NCI-H1694 (cell line): ENCODE results near the gene FAM210B.
A peak's percentile ranks its signal among the peaks of the same experiment; 100 is the strongest.
"Not testable (repeated sequence)": the region's sequence is repeated elsewhere in the genome, so short reads cannot be mapped to it uniquely, and the experiment has no call there.

Experiments used
- DNase-seq: peaks from one replicate; lab custom pipeline; 2025; lab: John Stamatoyannopoulos, UW

Gene FAM210B, protein sequence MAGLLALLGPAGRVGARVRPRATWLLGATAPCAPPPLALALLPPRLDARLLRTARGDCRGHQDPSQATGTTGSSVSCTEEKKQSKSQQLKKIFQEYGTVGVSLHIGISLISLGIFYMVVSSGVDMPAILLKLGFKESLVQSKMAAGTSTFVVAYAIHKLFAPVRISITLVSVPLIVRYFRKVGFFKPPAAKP

DNA sequence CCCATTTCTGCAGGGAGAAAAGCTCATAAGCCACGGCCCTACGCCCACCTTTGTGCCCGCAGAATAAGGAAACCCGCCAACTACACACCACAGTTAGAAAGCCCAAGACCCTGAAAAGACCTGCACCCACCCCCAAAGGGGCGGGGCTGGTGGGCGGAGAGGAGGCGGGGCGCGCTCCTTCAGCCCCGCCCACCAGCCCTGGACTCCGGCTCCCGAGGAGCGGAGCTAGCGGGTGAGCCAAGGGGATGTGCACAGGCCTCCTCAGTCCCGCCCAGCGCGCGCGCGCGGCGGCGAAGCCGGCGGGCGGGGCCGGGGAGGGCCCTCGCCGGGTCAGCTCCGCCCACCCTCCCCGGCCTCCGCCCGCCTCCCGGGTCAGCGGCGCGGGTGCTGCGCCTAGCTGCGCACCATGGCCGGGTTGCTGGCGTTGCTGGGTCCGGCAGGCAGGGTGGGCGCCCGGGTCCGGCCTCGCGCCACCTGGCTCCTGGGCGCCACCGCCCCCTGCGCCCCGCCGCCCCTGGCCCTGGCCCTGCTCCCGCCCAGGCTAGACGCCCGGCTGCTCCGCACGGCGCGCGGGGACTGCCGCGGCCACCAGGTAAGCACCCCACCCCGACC lies at the start of gene FAM210B:
Gene FAM210B (plus strand): TSS at position 375 of the 612 bp plus-strand sequence. CDS start 32 bp downstream, at position 407.
- DNase-seq: peak; percentile 35

DNA sequence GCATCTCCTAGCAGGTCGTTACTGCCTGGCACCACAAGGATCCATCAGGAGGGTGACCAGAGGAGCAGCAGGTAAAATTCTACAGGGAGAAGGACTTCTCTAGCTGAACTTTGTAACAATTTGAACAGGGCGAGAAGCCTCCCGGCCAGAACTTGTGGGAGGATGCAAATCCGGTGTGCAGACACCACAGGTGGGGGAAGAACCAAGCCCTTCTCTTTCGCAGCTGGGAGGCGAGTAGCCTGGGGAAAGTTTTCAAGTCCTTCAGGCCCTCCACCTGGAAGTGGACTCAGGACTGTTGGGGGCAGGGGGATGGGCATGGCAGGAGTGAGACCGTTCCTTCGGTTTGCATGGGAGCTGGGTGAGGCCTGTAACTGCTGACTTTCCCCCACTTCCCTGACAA lies 42.7 kb upstream of the FAM210B start:
- no peak for DNase-seq

DNA sequence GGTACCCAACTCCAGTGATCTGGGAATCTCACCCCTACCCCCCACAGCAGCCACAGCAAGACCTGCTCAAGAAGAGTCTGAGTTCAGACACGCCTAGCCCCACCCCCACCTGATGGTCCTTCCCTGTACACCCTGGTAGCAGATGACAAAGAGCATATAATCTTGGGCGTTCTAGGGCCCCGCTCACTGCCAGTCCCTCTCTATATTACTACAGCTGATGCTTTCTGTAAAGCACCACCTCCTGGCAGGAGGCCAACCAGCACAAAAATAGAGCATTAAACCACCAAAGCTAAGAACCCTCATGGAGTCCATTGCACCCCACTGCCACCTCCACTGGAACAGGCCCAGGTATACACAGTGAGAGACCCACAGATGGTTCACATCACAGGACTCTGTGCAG lies 42.3 kb upstream of the FAM210B start:
- no peak for DNase-seq

DNA sequence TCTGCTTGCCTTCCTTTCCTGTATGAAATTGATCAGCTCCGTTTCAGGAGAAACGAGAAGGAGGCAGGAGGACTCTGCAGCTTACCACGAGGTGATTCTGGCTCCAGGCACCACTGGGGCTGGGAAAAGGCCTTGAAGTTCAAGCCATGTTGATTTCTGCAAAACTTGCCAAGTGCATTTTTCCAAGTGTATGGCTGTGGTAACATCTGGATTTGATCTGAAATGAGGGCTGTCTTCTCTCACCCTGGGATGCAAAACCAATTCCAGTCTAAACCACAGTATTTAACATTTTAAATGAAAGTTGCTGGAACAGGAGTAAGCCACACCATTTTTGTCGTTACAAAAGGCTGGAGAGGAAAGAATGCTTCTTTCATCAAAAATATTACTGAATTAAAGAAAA lies 36.1 kb upstream of the FAM210B start:
- no peak for DNase-seq

DNA sequence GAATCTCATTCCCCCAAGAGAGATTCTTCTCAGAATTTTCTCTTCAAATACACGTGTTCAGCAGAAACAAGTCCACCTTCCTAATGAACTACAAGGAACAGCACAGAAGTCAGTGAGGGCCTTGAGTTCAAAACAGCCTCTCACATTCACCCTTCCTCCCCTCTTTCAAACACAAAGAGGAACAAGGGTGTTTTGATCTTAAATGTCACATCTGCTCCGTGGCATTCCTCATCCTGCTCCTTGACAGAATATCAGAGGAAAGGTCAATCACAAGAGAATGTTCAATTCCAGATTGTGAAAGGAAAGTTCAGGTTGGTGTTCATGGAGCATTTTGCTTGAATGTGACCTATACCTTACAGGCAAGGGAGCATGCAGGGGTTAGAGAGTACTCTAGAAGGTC lies 35.6 kb upstream of the FAM210B start:
- no peak for DNase-seq

DNA sequence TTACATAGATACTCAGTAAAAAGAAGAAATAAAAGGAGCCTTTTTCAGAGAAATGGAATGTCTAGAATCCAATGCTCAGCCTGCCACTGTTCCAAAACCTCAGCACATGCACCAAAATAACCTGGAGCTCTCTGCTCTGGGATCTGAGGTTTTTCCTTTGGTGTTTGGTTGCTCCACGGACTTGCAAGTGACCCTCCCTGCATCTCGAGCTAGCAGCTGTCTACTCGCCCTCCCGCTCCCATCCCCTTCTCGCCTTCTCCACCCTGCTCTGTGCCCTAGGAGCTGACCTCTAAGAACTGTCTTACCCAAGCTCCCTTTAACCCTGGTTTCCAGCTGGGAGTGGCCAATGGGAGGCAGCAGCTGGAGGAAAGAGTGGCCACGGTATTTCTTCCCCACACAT lies 35.1 kb upstream of the FAM210B start:
- no peak for DNase-seq

DNA sequence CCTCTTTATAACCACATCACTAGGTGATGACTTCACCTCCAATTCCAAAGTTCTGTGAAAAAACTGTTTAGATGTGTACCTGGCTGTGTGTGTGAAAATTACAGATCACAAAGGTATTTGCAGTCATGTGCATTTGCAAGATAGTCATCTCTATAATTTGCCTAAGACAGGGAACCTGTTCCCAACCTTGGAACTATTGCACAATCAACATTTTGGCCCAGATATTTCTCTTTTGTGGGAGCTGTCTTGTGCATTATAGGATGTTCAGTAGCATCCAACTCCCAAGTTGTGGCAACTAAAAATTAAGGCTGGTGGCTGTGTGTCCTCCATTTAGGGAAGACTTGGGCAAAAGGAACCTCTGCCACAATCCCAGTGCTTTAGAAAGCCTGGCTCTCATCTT lies 34.0 kb upstream of the FAM210B start:
- DNase-seq: no peak

DNA sequence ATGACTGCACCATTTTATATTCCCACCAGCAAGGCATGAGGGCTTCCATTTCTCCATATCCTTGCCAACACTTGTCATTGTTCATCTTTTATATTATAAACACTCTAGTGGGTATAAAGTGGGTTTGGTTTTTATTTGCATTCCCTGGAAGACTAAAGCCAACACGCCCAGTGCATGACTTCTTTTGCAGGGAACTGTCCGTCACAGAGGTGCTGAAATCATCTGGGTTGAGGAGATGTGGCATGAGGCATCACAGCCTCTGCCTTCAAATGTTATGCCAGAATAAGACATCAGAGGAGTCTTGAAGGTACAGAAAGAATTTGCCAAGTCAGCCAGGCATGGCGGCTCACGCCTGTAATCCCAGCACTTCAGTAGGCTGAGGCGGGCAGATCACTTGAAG lies 29.9 kb upstream of the FAM210B start:
- no peak for DNase-seq

DNA sequence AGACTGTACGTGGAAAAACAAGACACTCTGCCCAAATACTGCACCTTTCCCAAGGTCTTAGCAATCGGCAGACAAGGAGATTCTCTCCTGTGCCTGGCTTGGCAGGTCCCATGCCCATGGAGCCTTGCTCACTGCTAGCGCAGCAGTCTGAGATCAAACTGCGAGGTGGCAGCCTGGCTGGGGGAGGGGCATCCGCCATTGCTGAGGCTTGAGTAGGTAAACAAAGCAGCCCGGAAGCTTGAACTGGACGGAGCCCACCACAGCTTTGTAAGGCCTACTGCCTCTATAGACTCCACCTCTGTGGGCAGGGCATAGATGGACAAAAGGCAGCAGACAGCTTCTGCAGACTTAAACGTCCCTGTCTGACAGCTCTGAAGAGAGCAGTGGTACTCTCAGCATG lies 22.1 kb upstream of the FAM210B start:
- not testable (repeated sequence) for DNase-seq

DNA sequence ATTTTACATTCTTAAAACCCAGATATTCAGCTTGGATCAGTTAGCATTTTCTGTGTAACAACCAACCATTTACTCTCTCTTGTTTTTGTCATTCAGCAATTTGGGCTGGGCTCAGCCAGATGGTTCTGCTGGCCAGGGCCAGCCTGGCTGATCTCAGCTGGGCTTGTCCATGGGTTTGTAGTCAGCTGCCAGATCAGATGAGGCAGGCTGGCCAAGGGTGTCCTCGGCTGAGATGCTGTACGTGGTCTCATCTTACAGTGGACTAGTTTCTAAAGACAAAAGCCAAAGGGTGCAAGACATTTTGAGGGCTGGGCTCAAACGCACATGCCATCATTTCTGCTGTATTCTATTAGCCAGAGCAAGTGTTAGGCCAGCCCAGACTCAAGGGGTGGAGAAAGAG lies 16.0 kb upstream of the FAM210B start:
- DNase-seq: no peak

DNA sequence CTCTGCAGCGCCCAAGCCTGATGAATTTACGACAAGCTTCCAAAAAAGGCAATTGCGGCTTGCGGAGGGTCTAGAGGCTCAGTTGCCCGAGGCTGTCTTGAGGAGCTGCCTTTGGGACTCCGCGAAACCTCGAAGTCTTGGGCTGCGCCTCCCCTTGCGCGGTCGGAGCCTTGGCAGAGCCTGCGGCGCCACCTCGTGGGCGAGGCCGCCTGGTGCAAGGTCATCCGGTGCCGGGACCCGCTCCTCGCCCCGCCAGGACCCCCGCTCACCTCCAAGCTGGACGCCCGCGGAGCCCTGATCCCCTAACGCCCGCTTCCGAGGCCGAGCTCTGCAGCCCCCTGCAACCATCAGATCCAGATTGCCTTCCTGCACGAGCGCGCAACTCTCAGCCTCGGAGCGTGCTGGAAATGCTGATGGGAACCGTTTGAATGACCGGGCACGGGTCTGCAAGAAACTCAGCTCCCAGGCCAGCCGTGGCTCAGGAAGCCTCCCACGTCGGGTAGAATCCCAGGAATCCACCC lies 14.9 kb upstream of the FAM210B start:
- no peak for DNase-seq

DNA sequence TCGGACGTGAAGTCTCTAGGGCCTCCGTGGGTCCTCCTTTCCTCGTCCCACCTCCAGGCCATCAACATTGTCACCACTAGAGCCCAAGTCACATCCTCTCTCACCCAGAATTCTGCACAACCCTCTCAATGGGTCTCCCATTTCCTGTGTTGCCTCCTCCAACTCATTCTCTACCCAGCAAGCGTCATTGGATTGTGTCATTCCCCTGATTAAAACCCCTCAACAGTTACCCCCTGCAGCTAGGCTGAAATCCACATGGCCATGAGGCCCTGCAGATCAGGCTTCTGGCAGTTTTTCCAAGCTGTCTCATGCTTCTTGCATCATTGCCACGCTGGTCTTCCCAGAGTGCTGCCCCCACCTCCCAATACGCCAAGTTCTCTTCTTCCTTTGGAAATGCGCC lies 12.9 kb upstream of the FAM210B start:
- DNase-seq: no peak

DNA sequence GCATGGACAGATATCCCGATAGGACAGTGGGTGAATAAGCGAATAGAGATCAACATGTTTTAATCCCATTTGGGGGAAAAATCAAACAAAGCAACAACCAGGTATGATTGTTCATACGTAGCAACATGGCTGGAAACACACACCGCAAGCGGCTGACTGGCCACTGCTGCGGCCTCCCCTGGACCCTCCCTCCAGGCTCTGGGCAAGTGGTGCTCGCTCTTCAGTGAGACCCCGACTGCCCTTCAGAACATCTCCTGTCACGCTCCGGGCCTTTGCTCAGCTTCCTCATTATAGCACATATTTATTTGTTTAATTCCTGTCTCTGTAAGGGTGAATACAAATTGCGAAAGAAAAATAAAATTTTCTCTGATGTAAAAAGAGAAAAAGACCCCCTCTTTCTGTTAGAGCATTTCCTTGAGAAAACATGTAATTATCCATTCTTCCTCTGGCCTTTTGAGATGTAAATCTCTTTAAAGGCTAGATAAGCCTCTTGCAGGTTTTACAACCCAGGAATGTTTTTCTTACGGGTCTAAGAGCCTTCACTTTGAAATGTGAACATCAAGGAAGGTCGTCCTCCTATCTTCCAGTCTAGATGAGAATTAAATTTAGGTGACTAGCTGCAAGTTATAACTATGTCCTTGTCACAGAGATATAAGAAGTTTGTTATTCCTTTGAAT lies 11.0 kb upstream of the FAM210B start:
- no peak for DNase-seq

DNA sequence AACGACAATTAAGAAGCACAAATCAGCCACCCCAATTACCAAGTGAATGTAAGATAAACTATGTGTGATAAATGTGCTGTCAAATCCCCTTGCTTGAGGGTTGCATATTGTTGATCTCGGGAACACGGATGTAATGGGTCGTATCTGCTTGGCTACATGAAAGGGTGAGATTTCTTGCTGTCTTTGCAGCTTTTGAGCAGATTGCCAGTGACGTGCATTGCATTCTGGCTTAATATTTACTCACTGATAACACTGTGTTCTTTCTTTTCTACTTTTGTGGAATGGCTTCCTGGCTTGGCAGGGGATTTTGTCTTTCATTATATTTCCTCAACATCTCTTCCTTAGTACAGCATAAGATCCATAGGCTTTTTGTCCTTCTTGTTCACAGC lies 10.5 kb upstream of the FAM210B start:
- DNase-seq: no peak

DNA sequence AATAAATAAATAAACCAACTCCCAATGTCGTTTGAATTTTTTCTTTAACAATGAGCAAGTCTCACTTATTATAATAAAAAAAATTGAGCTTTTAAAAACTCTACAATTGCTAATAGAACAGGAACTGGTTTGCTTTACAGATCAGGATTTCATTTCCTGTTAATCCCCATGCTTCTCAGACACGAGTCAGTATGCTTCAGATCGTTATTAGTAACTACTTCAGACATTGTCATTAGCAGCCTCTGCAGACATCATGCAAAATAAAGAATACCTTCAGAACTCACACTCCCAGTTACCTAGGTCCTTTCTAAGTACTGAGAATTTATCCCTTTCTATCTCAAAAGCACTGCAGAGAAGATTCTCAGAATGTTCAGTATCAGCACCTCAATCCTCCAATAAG lies 10.0 kb upstream of the FAM210B start:
- DNase-seq: no peak

DNA sequence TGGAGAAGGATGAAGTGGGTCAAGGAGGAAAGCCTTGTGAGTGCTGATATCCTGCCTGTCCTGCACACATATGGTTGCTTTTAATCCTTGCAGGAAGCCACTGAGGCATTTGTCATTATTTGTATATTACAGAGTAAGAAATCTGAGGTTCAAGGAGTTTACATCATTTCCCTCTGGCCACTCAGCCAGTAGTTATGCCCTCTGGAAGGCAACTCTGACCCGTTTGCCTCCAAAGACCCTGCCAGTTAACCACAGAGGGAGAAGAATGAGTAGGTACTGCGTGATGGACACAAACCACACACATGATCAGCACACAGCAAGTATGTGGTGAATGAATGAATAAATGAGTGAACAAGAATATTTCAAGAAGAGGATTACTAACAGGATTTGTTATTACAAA lies 7.9 kb upstream of the FAM210B start:
- no peak for DNase-seq

DNA sequence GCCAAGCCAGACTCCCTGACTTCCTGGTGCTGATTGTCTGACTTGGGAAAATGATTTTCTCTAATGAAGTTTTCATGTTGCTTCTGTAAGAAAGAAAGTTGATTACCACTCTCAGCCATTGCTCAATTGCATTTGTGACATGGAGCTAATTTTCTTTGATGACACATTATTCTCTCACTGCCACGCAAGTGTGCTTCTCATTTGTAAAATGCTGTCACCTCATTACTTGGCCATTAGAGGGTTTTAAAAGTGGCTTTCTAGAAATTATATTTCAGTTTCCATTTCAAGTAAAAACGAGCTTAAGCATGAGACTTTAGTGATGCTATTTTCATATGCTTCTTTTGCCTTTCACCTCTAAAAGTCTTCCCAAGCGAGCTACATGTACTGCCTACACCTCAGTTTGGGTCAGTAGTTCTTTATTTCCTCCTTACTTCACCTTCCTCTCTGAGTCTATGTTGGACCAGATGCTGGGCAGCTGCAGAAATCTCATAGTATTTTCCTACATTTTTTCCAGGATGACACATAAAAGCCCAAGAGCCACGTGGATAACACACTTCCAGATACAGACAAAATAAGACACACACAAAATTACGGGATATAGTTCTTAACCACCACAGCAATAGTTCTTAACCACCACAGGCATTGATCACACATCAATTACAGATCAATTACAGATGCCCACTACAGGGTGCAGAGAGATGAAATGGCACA lies 6.3 kb upstream of the FAM210B start:
- DNase-seq: no peak

DNA sequence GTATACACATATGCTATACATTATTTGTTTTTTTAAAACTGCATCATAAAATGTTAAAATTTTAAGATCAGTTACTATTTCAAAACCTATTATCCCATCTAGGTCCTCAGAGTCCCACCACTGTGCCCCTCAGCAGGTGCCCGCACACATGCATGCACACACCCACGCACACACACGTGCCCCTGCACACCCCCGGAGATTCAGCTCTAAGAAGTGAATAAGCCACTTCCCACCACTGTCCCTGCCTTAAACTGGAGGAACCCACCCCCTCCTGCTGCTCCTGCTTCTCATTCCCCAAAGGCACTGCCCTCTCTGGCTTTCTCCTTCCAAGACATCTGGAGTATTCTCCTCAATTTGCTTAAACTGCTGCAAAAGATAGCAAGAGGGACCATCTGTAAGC lies 5.4 kb upstream of the FAM210B start:
- no peak for DNase-seq

DNA sequence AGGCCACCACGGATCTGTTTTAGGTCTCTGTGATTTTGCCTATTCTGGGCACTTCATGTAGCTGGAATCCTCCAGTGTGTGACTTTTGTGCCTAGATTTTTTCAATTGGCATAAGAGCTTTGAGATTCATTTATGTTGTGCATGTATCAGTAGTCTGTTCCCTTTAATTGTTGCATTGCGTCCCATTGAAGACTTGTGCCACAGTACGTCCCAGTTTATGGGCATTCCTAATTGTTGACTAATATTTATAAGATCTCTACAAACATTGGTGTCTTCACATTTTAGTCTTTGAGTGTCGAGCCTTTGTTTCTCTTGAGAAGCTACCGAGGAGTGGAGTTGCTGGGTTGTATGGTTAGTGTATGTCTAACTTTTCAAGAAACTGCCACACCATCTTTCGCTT lies 704 bp upstream of the FAM210B start:
- DNase-seq: no peak

DNA sequence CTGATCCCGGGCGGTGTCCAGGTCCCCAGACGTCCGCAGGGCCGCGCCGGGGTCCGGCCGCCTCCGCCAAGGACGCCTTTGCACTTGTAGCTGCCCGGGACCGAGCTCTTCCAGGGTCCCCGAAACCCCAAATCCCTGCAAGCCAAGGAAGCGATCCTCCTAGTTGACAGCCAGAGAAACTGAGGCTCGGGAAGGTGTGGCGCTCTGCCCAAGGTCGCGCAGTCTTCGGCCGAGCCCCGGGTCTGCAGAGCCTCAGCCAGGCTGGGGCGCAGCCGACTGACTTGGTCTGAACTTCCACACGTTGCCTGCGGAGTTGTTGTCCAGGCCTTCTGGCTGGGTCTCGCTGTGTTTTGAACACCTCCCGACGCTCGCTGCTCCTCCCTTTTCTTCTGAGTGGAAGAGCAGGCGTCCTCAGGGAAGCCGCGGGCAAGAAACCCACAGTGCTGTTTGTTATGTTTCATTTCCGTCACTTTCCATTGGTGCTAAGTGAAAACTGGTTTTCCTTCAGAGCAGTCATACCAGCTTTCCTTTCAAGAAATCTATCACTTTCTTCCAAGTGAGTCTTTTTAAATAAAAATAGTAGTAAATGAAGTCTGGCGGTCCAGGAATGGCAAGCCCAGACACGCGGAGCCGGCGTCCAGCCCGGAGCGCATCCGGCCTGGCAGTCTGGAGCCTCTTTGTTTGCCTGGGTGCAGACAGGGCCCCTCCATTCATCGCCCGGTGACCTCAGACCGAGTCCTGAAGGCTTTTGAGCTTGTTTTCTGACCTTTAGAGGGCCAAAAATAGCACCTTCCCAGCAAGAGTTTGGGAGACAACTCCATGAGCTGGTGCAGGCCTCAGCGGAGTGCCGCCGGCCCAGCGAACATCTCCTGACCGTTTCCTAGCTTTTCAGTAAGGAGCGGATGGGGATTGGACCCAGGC lies 698 bp downstream of the FAM210B start:
- DNase-seq: no peak

DNA sequence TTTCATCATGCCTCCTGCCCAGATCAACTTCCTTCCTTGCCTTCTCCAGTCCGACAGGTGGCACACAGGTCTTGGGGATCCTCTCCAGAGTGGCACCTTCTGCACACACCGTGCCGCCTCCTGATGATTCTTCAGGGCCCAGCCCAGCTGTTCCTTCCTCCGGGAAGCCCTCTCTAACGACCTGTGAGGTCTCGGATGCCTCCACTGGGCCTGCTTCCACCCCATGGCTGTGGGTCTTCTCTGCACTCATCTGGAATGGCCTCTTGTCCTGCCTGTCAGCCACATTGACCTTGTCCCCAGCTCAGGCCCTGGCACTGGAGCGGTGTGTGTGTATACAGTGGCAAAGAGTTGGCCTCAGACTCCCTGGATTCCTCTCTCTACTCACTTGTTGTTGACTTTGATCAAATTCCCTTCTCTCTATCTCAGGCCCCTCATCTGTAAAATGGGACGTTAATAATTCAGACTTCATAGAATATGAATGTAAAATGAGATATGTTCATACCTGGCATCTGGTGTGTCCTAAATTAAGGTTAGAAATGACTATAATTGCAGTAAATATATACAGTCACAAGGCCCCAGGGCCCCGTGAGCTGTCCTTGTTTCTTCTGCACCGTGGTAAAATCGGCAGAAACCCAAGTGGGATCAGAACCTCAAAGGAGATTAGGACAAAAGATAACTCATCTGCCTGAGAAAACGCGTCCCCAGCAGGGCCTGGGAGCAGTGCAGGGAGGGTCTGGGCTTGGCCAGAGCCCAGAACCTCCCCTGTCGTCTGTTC lies 1.5 kb downstream of the FAM210B start:
- DNase-seq: no peak
